B cell (primary cell): ENCODE results near the gene NOG.

Experiments used
- CTCF ChIP-seq: fragments of 200-600 bp; IDR thresholded peaks from one replicate; pipeline ENCODE4 v1.8.0; 2022; ENCODE audit warnings: antibody characterized with exemption, mild to moderate bottlenecking
- EZH2 ChIP-seq: IDR thresholded peaks from 2 replicates; pipeline ENCODE4 v1.6.1; 2012; ENCODE audit warnings: borderline replicate concordance, low read depth, mild to moderate bottlenecking, moderate library complexity, low read length; ENCODE audit not compliant: insufficient read depth, poor library complexity, severe bottlenecking

GRCh38 chr17:56545106-56545505, 48.4 kb upstream of the NOG start:
- TF ChIP-seq CTCF (no peak), EZH2 (no peak)
